Activated CD8-positive, alpha-beta T cell treated with anti-CD3 and anti-CD28 coated beads for 36 hours (primary cell): ENCODE data around the gene TRIML1. TPM values are rescaled to one million over a fixed set of nuclear protein-coding genes. Genes with fewer than 3 reads are reported as not detected.

Source experiments
- ATAC-seq: fragments of 200-7000 bp; cut with Tn5 transposase; one replicate; pipeline ENCODE4 v1.10.0; 2021; ENCODE audit warnings: mild to moderate bottlenecking, moderate library complexity
- CTCF ChIA-PET: fragments of 350-600 bp; sonication (Branson Sonifier 250); formaldehyde crosslinking; loops from one replicate; lab custom pipeline; 2021; ENCODE audit warnings: antibody characterized with exemption; lab: Charles Lee
- POLR2A ChIA-PET: fragments of 350-600 bp; sonication (Branson Sonifier 250); formaldehyde crosslinking; loops from one replicate; lab custom pipeline; 2021; ENCODE audit warnings: antibody characterized with exemption; lab: Charles Lee
- DNase-seq: peaks from one replicate; pipeline ENCODE4 v3.0.0-alpha.2; 2020
- H3K27ac Mint-ChIP-seq: one replicate; pipeline ENCODE4 v1.8.0; 2021; ENCODE audit warnings: mild to moderate bottlenecking, mixed read lengths
- H3K27me3 Mint-ChIP-seq: one replicate; pipeline ENCODE4 v1.8.0; 2021; ENCODE audit warnings: mixed read lengths
- H3K36me3 Mint-ChIP-seq: one replicate; pipeline ENCODE4 v1.8.0; 2021; ENCODE audit warnings: low read depth, mixed read lengths
- H3K4me1 Mint-ChIP-seq: one replicate; pipeline ENCODE4 v1.8.0; 2021; ENCODE audit warnings: low read depth, mixed read lengths
- H3K4me3 Mint-ChIP-seq: one replicate; pipeline ENCODE4 v1.8.0; 2021; ENCODE audit warnings: mild to moderate bottlenecking, moderate library complexity, mixed read lengths
- H3K9me3 Mint-ChIP-seq: one replicate; pipeline ENCODE4 v1.8.0; 2021; ENCODE audit warnings: mixed read lengths
- CTCF ChIP-seq: fragments of 200-600 bp; IDR thresholded peaks from one replicate; pipeline ENCODE4 v1.8.0; 2022; ENCODE audit warnings: antibody characterized with exemption, mild to moderate bottlenecking
- intact Hi-C: fragments of 100-400 bp; cut with micrococcal nuclease; formaldehyde crosslinking; loops from one replicate; pipeline ENCODE4 v1.10.0; 2022
- total RNA-seq, 2 experiments: library from RNA; stranded (reverse); gene quantifications; one replicate each; pipeline ENCODE4 v1.2.3, GENCODE V29; 2021

Gene TRIML1
- total RNA-seq: not detected

GRCh38 chr4:188139141-188139540, at the start of gene TRIML1:
TSS of gene TRIML1 (plus strand) at chr4:188139441. CDS start at chr4:188139559, 118 bp downstream.
- POLR2A ChIA-PET: no interaction called here
- Mint-ChIP-seq H3K27me3 (no peaks in the 10 kb centered on the region), H3K9me3 (peaks cover 4% of the 10 kb centered on the region), H3K27ac (no peak within 1 kb of the TSS), H3K4me1 (no peaks in the 10 kb centered on the region), H3K36me3 (no peaks in the 10 kb centered on the region), H3K4me3 (no peak within 1 kb of the TSS)
- no peak for TF ChIP-seq CTCF
- intact Hi-C loops: no loop called here
- CTCF ChIA-PET: no interaction called here
- no peak for ATAC-seq
- DNase-seq: no peak

- no peak overlapping the region for H3K4me3 Mint-ChIP-seq
- CTCF ChIA-PET: no interaction called here
- no peaks in the 10 kb centered on the region for H3K27me3 Mint-ChIP-seq
- no peaks in the 10 kb centered on the region for H3K36me3 Mint-ChIP-seq
- H3K27ac Mint-ChIP-seq: no peak overlapping the region
- H3K9me3 Mint-ChIP-seq: peaks cover 15% of the 10 kb centered on the region
- POLR2A ChIA-PET: no interaction called here
- H3K4me1 Mint-ChIP-seq: no peaks in the 10 kb centered on the region
- TF ChIP-seq CTCF: no peak
- DNase-seq: no peak
- no peak for ATAC-seq
- intact Hi-C loops: no loop called here
These were observed 46.4 kb upstream of the TRIML1 start for GRCh38 chr4:188092824-188093223.

GRCh38 chr4:188106454-188106853, 32.8 kb upstream of the TRIML1 start:
- CTCF ChIA-PET: no interaction called here
- POLR2A ChIA-PET: no interaction called here

GRCh38 chr4:188107931-188108843, 31.1 kb upstream of the TRIML1 start:
- TF ChIP-seq CTCF: no peak
- Mint-ChIP-seq H3K36me3 (no peaks in the 10 kb centered on the region), H3K4me3 (no peak overlapping the region), H3K27me3 (no peaks in the 10 kb centered on the region), H3K9me3 (peaks cover 12% of the 10 kb centered on the region), H3K27ac (no peak overlapping the region), H3K4me1 (no peaks in the 10 kb centered on the region)
- no peak for DNase-seq
- ChIA-PET POLR2A (no interaction called here), CTCF (no interaction called here)
- no peak for ATAC-seq
- intact Hi-C loops: no loop called here

More at GRCh38 chr4:188106454-188106853, 32.8 kb upstream of the TRIML1 start:
- TF ChIP-seq CTCF: no peak
- no peak overlapping the region for H3K27ac Mint-ChIP-seq
- no peak overlapping the region for H3K4me3 Mint-ChIP-seq
- ATAC-seq (no peak), DNase-seq (no peak)
- intact Hi-C loops: no loop called here
- no peaks in the 10 kb centered on the region for H3K27me3 Mint-ChIP-seq
- H3K9me3 Mint-ChIP-seq: peaks cover 15% of the 10 kb centered on the region
- H3K36me3 Mint-ChIP-seq: no peaks in the 10 kb centered on the region
- no peaks in the 10 kb centered on the region for H3K4me1 Mint-ChIP-seq

- ChIA-PET POLR2A (no interaction called here), CTCF (interaction anchor here (0.6 kb wide), 1 partner anchor 1116 kb away, joined by 3 read pairs; no protein-coding TSS in a partner anchor)
- Mint-ChIP-seq H3K27ac (no peak within 1 kb of the TSS), H3K36me3 (no peaks in the 10 kb centered on the region), H3K9me3 (peaks cover 11% of the 10 kb centered on the region), H3K4me1 (no peaks in the 10 kb centered on the region), H3K4me3 (no peak within 1 kb of the TSS), H3K27me3 (no peaks in the 10 kb centered on the region)
- ATAC-seq (no peak), DNase-seq (no peak)
- intact Hi-C loops: no loop called here
- TF ChIP-seq CTCF: no peak
These were observed 30.0 kb upstream of the TRIML1 start, which contains the start of gene TRIML2 for GRCh38 chr4:188109157-188109755. TSS of gene TRIML2 (minus strand) at chr4:188109603. CDS start at chr4:188105368, 4,235 bp downstream.
